ENCODE results near the gene LCN6.
"Not testable (repeated sequence)": the region's sequence is repeated elsewhere in the genome, so short reads cannot be mapped to it uniquely, and the experiment has no call there.

The LCN6 gene

GRCh38 chr9:136704741-136705140 lies 43.6 kb downstream of the LCN6 start:
- DNase-seq = not testable (repeated sequence)

GRCh38 chr9:136703276-136703860 lies 45.0 kb downstream of the LCN6 start:
- no peak for DNase-seq

GRCh38 chr9:136701668-136702053 lies 46.7 kb downstream of the LCN6 start:
- DNase-seq = no peak

- no peak for DNase-seq
These were observed 47.2 kb downstream of the LCN6 start for GRCh38 chr9:136700959-136701667.

GRCh38 chr9:136700304-136700703 lies 48.0 kb downstream of the LCN6 start:
- DNase-seq = no peak

- no peak for DNase-seq
These were observed 49.6 kb downstream of the LCN6 start for GRCh38 chr9:136698635-136699246.

- DNase-seq = no peak
These were observed 50.4 kb downstream of the LCN6 start for GRCh38 chr9:136697821-136698526.

- DNase-seq = no peak
These were observed 51.0 kb downstream of the LCN6 start for GRCh38 chr9:136697146-136697820.

GRCh38 chr9:136696502-136696901 lies 51.8 kb downstream of the LCN6 start:
- DNase-seq = no peak

GRCh38 chr9:136695955-136696354 lies 52.4 kb downstream of the LCN6 start:
- DNase-seq = peak; percentile 71

- peak; percentile 97 for DNase-seq
These were observed 52.9 kb downstream of the LCN6 start for GRCh38 chr9:136695435-136695895.

GRCh38 chr9:136694872-136695247 lies 53.5 kb downstream of the LCN6 start:
- no peak for DNase-seq

GRCh38 chr9:136694163-136694871 lies 54.0 kb downstream of the LCN6 start:
- peak; percentile 32 for DNase-seq

All from COR-L47 (cell line).